Adrenal gland (tissue), 12 donors: ENCODE data around the gene SLC25A22. TPM values are rescaled to one million over a fixed set of nuclear protein-coding genes. Genes with fewer than 3 reads are reported as not detected.

Experiments used
- DNase-seq, 7 donors: peaks; one replicate each; pipeline ENCODE4 v3.0.0-alpha.2; 2019 to 2020
- H3K27ac ChIP-seq, 5 donors: fragments of 200-600 bp; sonication (generic) in 4 of 5; 1 replicate in 3 of 5; 2 replicates in 2 of 5; pipeline versions ENCODE4 v1.5.1 to v1.8.0; 2016 to 2020; ENCODE audit warnings: mild to moderate bottlenecking in 1 of 5
- H3K27me3 ChIP-seq: fragments of 200-600 bp; 2 replicates; pipeline ENCODE4 v1.8.0; 2021
- H3K36me3 ChIP-seq, 2 donors: fragments of 200-600 bp; replicated peaks in 1 of 2; 1 replicate in 1 of 2; 2 replicates in 1 of 2; pipeline versions ENCODE4 v1.5.1 to v1.8.0; 2018 to 2022
- H3K4me1 ChIP-seq, 2 donors: fragments of 200-600 bp; replicated peaks in 1 of 2; 1 replicate in 1 of 2; 2 replicates in 1 of 2; pipeline versions ENCODE4 v1.5.1 to v1.8.0; 2018 to 2021
- H3K4me3 ChIP-seq, 4 donors: fragments of 200-600 bp; sonication (generic) in 3 of 4; one replicate each; pipeline ENCODE4 v1.5.1; 2016 to 2018
- H3K9me3 ChIP-seq, 3 donors: fragments of 200-600 bp; sonication (generic) in 1 of 3; replicated peaks in 1 of 3; 1 replicate in 2 of 3; 2 replicates in 1 of 3; pipeline versions ENCODE4 v1.5.1 to v1.8.0; 2016 to 2021
- POLR2A ChIP-seq, 2 donors: fragments of 450-650 bp; IDR thresholded peaks; one replicate each; pipeline ENCODE4 v1.6.1; 2017; ENCODE audit warnings: antibody characterized with exemption in 2 of 2, mild to moderate bottlenecking in 2 of 2, moderate library complexity in 1 of 2
- WGBS, 4 donors: extraction: QIAGEN DNeasy Blood & Tissue Kit in 2 of 4; methylation state at CpG; one replicate each; pipeline versions ENCODE4 v1.1.5 to v1.1.7; 2013 to 2017; 5-methylcytosine and 5-hydroxymethylcytosine counted together
- intact Hi-C, 2 donors: fragments of 100-400 bp; cut with DNase I; formaldehyde crosslinking; loops; one replicate each; pipeline versions ENCODE4 v1.14.1 to v1.15.0; 2022 to 2023
- polyA plus RNA-seq, 3 donors: library from polyadenylated mRNA; stranded (reverse); fragments of 200-250 nt in 2 of 3; fragments of 350-450 nt in 1 of 3; fragmentation: Illumina TruSeq in 1 of 3; extraction: RNeasy Lipid Tissue Mini Kit (QIAGEN cat#74804) in 1 of 3; gene quantifications; one replicate each; pipeline ENCODE4 v1.2.3, GENCODE V29; 2013 to 2014
- total RNA-seq, 9 donors: library from RNA; depleted of rRNA in 4 of 9; stranded (reverse); fragments of >200 nt in 4 of 9; fragments of 120-200 nt in 1 of 9; fragmentation: NEBNext Ultra II Directional in 1 of 9; extraction: Animal tissue kit (Norgen Biotek cat#: 25700) in 1 of 9; gene quantifications; one replicate each; pipeline versions ENCODE4 v1.1.0 to v1.2.4, GENCODE V29; 2013 to 2023
- TF ChIP-seq, protein P1 (sequence below), 6 experiments: fragments of 450-650 bp in 4 of 6; fragments of 200-600 bp in 2 of 6; sonication (generic) in 1 of 6; IDR thresholded peaks; 1 replicate in 5 of 6; 2 replicates in 1 of 6; pipeline versions ENCODE4 v1.5.1 to v1.8.0; 2016 to 2021; ENCODE audit warnings: antibody characterized with exemption in 6 of 6, mild to moderate bottlenecking in 2 of 6, moderate library complexity in 1 of 6
- donor health status: healthy with polysubstance abuse.
- donor health status: Bipolar disorder and iron deficiency.
- donor health status: DM: yes; HTN: yes; CAD: no.
- donor health status: DM: no; HTN: no; CAD: no.
- donor health status: DM: no; HTN: no; CAD: no.
- donor health status: DM: yes; HTN: yes; CAD: no.

The SLC25A22 gene
- total and polyA plus RNA-seq, 12 donors = 7.7 to 41.3 (median 15.3) TPM

DNA sequence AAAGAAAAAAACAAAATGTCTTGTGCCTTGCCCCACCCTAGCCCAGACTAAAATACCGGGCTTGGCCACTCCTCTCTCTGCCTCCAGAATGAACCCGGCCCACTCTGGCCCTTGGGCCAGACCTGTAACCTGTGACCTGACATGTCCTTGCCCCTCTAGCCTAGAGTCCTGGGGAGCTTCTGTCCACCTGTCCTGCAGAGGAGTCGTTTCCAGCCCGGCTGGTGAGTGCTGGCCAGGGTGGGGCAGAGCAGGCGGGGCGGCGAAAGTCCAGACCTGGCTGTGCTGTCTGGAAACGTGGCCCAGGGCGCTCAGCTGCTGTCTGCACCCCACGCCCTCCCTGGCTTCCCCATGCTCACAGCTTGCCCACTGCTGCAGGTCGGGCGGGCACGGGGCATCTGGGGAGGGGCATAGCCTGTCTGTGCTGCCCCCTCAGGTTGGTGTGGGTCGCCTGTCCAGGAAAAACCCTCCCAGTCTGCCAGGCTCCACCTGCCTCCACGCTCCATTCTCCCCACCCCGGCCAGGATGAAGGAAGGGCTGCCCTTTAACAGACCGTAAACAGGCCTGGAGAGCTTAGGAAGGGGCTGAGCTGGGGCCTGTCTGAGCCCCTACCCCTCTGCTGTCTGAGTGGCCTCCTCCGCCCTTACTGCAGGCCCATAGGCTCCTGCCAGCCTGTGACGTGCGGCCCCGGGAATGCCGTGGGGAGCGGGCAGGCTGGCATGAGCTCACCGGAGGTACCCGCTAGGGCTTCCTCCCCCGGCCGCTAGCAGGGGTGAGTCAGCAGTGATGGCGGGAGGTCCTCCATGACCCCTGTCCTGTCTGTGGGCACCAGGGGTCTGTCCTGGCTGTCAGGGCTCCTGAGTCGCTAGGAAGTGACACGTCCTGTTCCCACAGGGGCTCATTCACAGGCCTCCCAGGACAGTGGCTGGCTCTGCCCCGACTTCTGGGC is 36.6 kb upstream of the SLC25A22 start:
- H3K4me3 ChIP-seq = peak overlapping the region in 1 of 4 donors; percentile 33
- WGBS, 4 donors = 9 to 34% (median 25%) methylated on average over 10 to 31 of the region's 31 CpGs
- H3K9me3 ChIP-seq = no peaks in the 10 kb centered on the region
- H3K27me3 ChIP-seq = no peaks in the 10 kb centered on the region
- H3K36me3 ChIP-seq = peaks cover 0 to 36% of the 10 kb centered on the region in 2 donors
- peak; percentile 88 to 93 (median 91) for DNase-seq
- intact Hi-C loops = no loop called here
- H3K4me1 ChIP-seq = peaks cover 34 to 51% of the 10 kb centered on the region in 2 donors
- peak in 1 of 2 donors; percentile 80 for TF ChIP-seq POLR2A (IDR thresholded peaks at IDR 0.05)
- TF ChIP-seq, protein P1, sequence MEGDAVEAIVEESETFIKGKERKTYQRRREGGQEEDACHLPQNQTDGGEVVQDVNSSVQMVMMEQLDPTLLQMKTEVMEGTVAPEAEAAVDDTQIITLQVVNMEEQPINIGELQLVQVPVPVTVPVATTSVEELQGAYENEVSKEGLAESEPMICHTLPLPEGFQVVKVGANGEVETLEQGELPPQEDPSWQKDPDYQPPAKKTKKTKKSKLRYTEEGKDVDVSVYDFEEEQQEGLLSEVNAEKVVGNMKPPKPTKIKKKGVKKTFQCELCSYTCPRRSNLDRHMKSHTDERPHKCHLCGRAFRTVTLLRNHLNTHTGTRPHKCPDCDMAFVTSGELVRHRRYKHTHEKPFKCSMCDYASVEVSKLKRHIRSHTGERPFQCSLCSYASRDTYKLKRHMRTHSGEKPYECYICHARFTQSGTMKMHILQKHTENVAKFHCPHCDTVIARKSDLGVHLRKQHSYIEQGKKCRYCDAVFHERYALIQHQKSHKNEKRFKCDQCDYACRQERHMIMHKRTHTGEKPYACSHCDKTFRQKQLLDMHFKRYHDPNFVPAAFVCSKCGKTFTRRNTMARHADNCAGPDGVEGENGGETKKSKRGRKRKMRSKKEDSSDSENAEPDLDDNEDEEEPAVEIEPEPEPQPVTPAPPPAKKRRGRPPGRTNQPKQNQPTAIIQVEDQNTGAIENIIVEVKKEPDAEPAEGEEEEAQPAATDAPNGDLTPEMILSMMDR (IDR thresholded peaks at IDR 0.05) = no peak
- peak overlapping the region; percentile 53 to 90 (median 87) for H3K27ac ChIP-seq

- TF ChIP-seq POLR2A (IDR thresholded peaks at IDR 0.05) = peak in 1 of 2 donors; percentile 22
- TF ChIP-seq, protein P1 (IDR thresholded peaks at IDR 0.05) = no peak
- DNase-seq = peak in 2 of 7 donors; percentile 29 to 60
- Histone ChIP-seq H3K27ac (peak overlapping the region; percentile 53 to 90 (median 87)), H3K4me3 (peak overlapping the region in 2 of 4 donors; percentile 69 to 91), H3K4me1 (peaks cover 37 to 59% of the 10 kb centered on the region in 2 donors), H3K27me3 (no peaks in the 10 kb centered on the region), H3K36me3 (peaks cover 0 to 28% of the 10 kb centered on the region in 2 donors), H3K9me3 (no peaks in the 10 kb centered on the region)
- 34 to 57% (median 52%) methylated on average over 6 to 9 of the region's 9 CpGs for WGBS, 4 donors
- intact Hi-C loops = no loop called here
These were observed 35.8 kb upstream of the SLC25A22 start for GRCh38 chr11:833849-834311.

GRCh38 chr11:833114-833791 is 35.2 kb upstream of the SLC25A22 start:
- H3K9me3 ChIP-seq = no peaks in the 10 kb centered on the region
- H3K4me1 ChIP-seq = peaks cover 37 to 65% of the 10 kb centered on the region in 2 donors
- peak in 6 of 7 donors; percentile 54 to 73 (median 60) for DNase-seq
- H3K27ac ChIP-seq = peak overlapping the region in 4 of 5 donors; percentile 78 to 90 (median 87)
- no peaks in the 10 kb centered on the region for H3K27me3 ChIP-seq
- intact Hi-C loops = no loop called here
- TF ChIP-seq, protein P1 (IDR thresholded peaks at IDR 0.05) = no peak
- peak in 1 of 2 donors; percentile 47 for TF ChIP-seq POLR2A (IDR thresholded peaks at IDR 0.05)
- H3K36me3 ChIP-seq = peaks cover 0 to 22% of the 10 kb centered on the region in 2 donors
- peak overlapping the region in 3 of 4 donors; percentile 25 to 91 (median 69) for H3K4me3 ChIP-seq
- WGBS, 4 donors = 0 to 2% (median 1%) methylated on average over 3 to 54 of the region's 55 CpGs
